Right atrium auricular region (tissue), 2 donors: Measurements from ENCODE around the gene SOCS6. TPM values are rescaled to one million over a fixed set of nuclear protein-coding genes. Genes with fewer than 3 reads are reported as not detected.

Experiments
- DNase-seq: peaks from one replicate; pipeline ENCODE4 v3.0.0-alpha.2; 2019; ENCODE audit warnings: low spot score
- H3K27ac ChIP-seq, 2 donors: fragments of 200-600 bp; sonication (generic); 1 replicate in 1 of 2; 2 replicates in 1 of 2; pipeline ENCODE4 v1.5.1; 2016 to 2019
- H3K27me3 ChIP-seq, 2 donors: fragments of 200-600 bp; sonication (generic); one replicate each; pipeline versions ENCODE4 v1.5.1 to v1.6.0; 2017 to 2019
- H3K36me3 ChIP-seq: fragments of 200-600 bp; sonication (generic); one replicate; pipeline ENCODE4 v1.5.1; 2016
- H3K4me1 ChIP-seq, 2 donors: fragments of 200-600 bp; sonication (generic); one replicate each; pipeline versions ENCODE4 v1.5.1 to v1.6.0; 2017 to 2019
- H3K4me3 ChIP-seq, 2 donors: fragments of 200-600 bp; sonication (generic); 1 replicate in 1 of 2; 2 replicates in 1 of 2; pipeline ENCODE4 v1.5.1; 2017 to 2019; ENCODE audit warnings: mild to moderate bottlenecking in 1 of 2, moderate library complexity in 1 of 2
- H3K9me3 ChIP-seq, 2 donors: fragments of 200-600 bp; sonication (generic); one replicate each; pipeline ENCODE4 v1.5.1; 2019
- CTCF ChIP-seq, 2 donors: fragments of 200-600 bp; sonication (generic); IDR thresholded peaks; one replicate each; pipeline ENCODE4 v1.5.1; 2019; ENCODE audit warnings: antibody characterized with exemption in 2 of 2
- total RNA-seq, 2 donors: library from RNA; depleted of rRNA; stranded (reverse); fragments of >200 nt; gene quantifications; one replicate each; pipeline ENCODE4 v1.1.0, GENCODE V29; 2016

The SOCS6 gene
- total RNA-seq, 2 donors from 2014 or later, result 16.2 to 18.7 TPM

GRCh38 chr18:70271742-70272141 lies 17.1 kb upstream of the SOCS6 start:
- no peak for TF ChIP-seq CTCF (IDR thresholded peaks at IDR 0.05)
- Histone ChIP-seq H3K27ac (no peak overlapping the region), H3K4me1 (no peaks in the 10 kb centered on the region), H3K4me3 (no peak overlapping the region), H3K9me3 (peaks cover 6 to 26% of the 10 kb centered on the region in 2 donors), H3K36me3 (no peaks in the 10 kb centered on the region), H3K27me3 (no peaks in the 10 kb centered on the region)
- DNase-seq, result no peak

GRCh38 chr18:70273021-70273420 lies 15.8 kb upstream of the SOCS6 start:
- TF ChIP-seq CTCF (IDR thresholded peaks at IDR 0.05), result no peak
- Histone ChIP-seq H3K4me1 (no peaks in the 10 kb centered on the region), H3K27ac (no peak overlapping the region), H3K4me3 (no peak overlapping the region), H3K27me3 (no peaks in the 10 kb centered on the region), H3K36me3 (no peaks in the 10 kb centered on the region), H3K9me3 (peaks cover 6 to 26% of the 10 kb centered on the region in 2 donors)
- DNase-seq, result no peak

- DNase-seq, result no peak
- Histone ChIP-seq H3K9me3 (peaks cover 4 to 23% of the 10 kb centered on the region in 2 donors), H3K4me3 (no peak overlapping the region), H3K27ac (no peak overlapping the region), H3K27me3 (no peaks in the 10 kb centered on the region), H3K36me3 (no peaks in the 10 kb centered on the region), H3K4me1 (no peaks in the 10 kb centered on the region)
- TF ChIP-seq CTCF (IDR thresholded peaks at IDR 0.05), result no peak
These were observed 12.2 kb upstream of the SOCS6 start for GRCh38 chr18:70276416-70277191.

GRCh38 chr18:70279470-70279869 lies 9.4 kb upstream of the SOCS6 start:
- DNase-seq, result no peak
- Histone ChIP-seq H3K27me3 (no peaks in the 10 kb centered on the region), H3K4me3 (no peak overlapping the region), H3K9me3 (peaks cover 0 to 4% of the 10 kb centered on the region in 2 donors), H3K36me3 (no peaks in the 10 kb centered on the region), H3K27ac (no peak overlapping the region), H3K4me1 (no peaks in the 10 kb centered on the region)
- TF ChIP-seq CTCF (IDR thresholded peaks at IDR 0.05), result no peak

- no peak for DNase-seq
- H3K4me1 ChIP-seq, result no peaks in the 10 kb centered on the region
- peaks cover 0 to 4% of the 10 kb centered on the region in 2 donors for H3K9me3 ChIP-seq
- no peaks in the 10 kb centered on the region for H3K27me3 ChIP-seq
- no peak for TF ChIP-seq CTCF (IDR thresholded peaks at IDR 0.05)
- H3K36me3 ChIP-seq, result no peaks in the 10 kb centered on the region
- H3K27ac ChIP-seq, result no peak overlapping the region
- no peak overlapping the region for H3K4me3 ChIP-seq
These were observed 8.6 kb upstream of the SOCS6 start for GRCh38 chr18:70280007-70280925.
